DND-41 (cell line): ENCODE results near the gene SLC30A10.

Experiments
- ATAC-seq: fragments of 200-7000 bp; cut with Tn5 transposase; 3 replicates; pipeline ENCODE4 v1.9.1; 2021; ENCODE audit warnings: low read depth; ENCODE audit not compliant: insufficient read depth
- DNase-seq: peaks from one replicate; pipeline ENCODE4 v3.0.0-alpha.2; 2020
- H2AFZ ChIP-seq: 2 replicates; pipeline ENCODE4 v1.6.0; 2012; ENCODE audit warnings: low read depth, low read length
- H3K27ac ChIP-seq: 2 replicates; pipeline ENCODE4 v1.5.1; 2012; ENCODE audit warnings: low read length, inconsistent platforms
- H3K27me3 ChIP-seq: fragments of 200-600 bp; sonication (generic); 2 replicates; pipeline ENCODE4 v1.6.0; 2012; ENCODE audit warnings: low read length, mild to moderate bottlenecking, inconsistent platforms; ENCODE audit not compliant: insufficient read depth, poor library complexity
- H3K36me3 ChIP-seq: 2 replicates; pipeline ENCODE4 v1.5.1; 2012; ENCODE audit warnings: low read length, inconsistent platforms; ENCODE audit not compliant: insufficient read depth
- H3K4me1 ChIP-seq: 2 replicates; pipeline ENCODE4 v1.5.1; 2012; ENCODE audit warnings: mild to moderate bottlenecking, low read length; ENCODE audit not compliant: insufficient read depth
- H3K4me2 ChIP-seq: 2 replicates; pipeline ENCODE4 v1.6.0; 2012; ENCODE audit warnings: mild to moderate bottlenecking, moderate library complexity, low read length, inconsistent platforms; ENCODE audit not compliant: insufficient read depth
- H3K4me3 ChIP-seq, 2 experiments: fragments of 200-600 bp in 1 of 2; shearing (Covaris generic) in 1 of 2; 2 replicates each; pipeline ENCODE4 v1.5.1; 2012 to 2016; ENCODE audit warnings: inconsistent platforms in 2 of 2, low read length in 2 of 2, mild to moderate bottlenecking in 2 of 2, low read depth in 1 of 2, moderate library complexity in 1 of 2
- H3K79me2 ChIP-seq: 2 replicates; pipeline ENCODE4 v1.6.0; 2012; ENCODE audit warnings: low read length, inconsistent platforms; ENCODE audit not compliant: insufficient read depth
- H3K9ac ChIP-seq: 2 replicates; pipeline ENCODE4 v1.6.0; 2012; ENCODE audit warnings: low read depth, mild to moderate bottlenecking, inconsistent platforms, low read length, moderate library complexity
- H3K9me3 ChIP-seq: 2 replicates; pipeline ENCODE4 v1.5.1; 2012; ENCODE audit warnings: low read length, moderate library complexity, mild to moderate bottlenecking, inconsistent platforms; ENCODE audit not compliant: insufficient read depth, severe bottlenecking
- H4K20me1 ChIP-seq: 2 replicates; pipeline ENCODE4 v1.6.0; 2012; ENCODE audit warnings: low read length; ENCODE audit not compliant: insufficient read depth
- EZH2 ChIP-seq: IDR thresholded peaks from 3 replicates; pipeline ENCODE4 v1.6.1; 2012; ENCODE audit warnings: borderline replicate concordance, low read depth, mild to moderate bottlenecking, moderate library complexity, low read length, inconsistent platforms; ENCODE audit not compliant: severe bottlenecking
- TF ChIP-seq, protein P1 (sequence below): IDR thresholded peaks from 2 replicates; pipeline ENCODE4 v1.5.1; 2012; ENCODE audit warnings: borderline replicate concordance, low read length, moderate library complexity, mild to moderate bottlenecking; ENCODE audit not compliant: poor library complexity, severe bottlenecking; ENCODE audit errors: extremely low read depth

SLC30A10 gene

DNA sequence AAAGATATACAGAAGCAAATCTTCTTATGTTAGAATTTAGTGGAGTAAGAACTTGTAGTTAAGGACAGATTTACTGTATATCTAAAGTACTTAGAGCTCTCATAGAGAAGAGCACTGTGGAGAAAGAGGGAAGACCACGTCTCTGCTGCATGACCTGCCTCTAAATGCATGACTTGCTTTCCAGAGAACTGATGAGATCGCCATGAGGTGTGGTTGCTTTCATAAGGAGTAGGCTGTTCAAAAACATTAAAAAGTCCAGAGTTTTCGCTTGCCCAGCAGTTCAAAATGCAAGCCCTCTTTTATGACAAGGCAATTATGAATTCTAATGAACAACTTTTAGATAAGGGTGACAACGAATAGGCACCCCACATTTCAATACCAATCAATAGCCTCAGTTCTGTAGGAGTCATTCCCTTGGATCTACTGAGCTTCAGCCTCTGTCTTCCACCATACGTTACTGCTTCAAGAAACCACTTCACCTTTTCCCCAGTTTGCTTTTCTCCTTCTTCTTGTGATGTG, 24.9 kb downstream of the SLC30A10 start:
- no peaks in the 10 kb centered on the region for H4K20me1 ChIP-seq
- no peaks in the 10 kb centered on the region for H3K36me3 ChIP-seq
- peaks cover 3% of the 10 kb centered on the region for H3K27me3 ChIP-seq
- no peak overlapping the region for H3K4me3 ChIP-seq
- H2AFZ ChIP-seq = no peak overlapping the region
- H3K79me2 ChIP-seq = no peaks in the 10 kb centered on the region
- no peaks in the 10 kb centered on the region for H3K9me3 ChIP-seq
- no peak for TF ChIP-seq EZH2
- TF ChIP-seq, protein P1, sequence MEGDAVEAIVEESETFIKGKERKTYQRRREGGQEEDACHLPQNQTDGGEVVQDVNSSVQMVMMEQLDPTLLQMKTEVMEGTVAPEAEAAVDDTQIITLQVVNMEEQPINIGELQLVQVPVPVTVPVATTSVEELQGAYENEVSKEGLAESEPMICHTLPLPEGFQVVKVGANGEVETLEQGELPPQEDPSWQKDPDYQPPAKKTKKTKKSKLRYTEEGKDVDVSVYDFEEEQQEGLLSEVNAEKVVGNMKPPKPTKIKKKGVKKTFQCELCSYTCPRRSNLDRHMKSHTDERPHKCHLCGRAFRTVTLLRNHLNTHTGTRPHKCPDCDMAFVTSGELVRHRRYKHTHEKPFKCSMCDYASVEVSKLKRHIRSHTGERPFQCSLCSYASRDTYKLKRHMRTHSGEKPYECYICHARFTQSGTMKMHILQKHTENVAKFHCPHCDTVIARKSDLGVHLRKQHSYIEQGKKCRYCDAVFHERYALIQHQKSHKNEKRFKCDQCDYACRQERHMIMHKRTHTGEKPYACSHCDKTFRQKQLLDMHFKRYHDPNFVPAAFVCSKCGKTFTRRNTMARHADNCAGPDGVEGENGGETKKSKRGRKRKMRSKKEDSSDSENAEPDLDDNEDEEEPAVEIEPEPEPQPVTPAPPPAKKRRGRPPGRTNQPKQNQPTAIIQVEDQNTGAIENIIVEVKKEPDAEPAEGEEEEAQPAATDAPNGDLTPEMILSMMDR = no peak
- no peak overlapping the region for H3K9ac ChIP-seq
- ATAC-seq (no peak), DNase-seq (no peak)
- H3K4me1 ChIP-seq = no peaks in the 10 kb centered on the region
- no peak overlapping the region for H3K27ac ChIP-seq
- H3K4me2 ChIP-seq = no peak overlapping the region

DNA sequence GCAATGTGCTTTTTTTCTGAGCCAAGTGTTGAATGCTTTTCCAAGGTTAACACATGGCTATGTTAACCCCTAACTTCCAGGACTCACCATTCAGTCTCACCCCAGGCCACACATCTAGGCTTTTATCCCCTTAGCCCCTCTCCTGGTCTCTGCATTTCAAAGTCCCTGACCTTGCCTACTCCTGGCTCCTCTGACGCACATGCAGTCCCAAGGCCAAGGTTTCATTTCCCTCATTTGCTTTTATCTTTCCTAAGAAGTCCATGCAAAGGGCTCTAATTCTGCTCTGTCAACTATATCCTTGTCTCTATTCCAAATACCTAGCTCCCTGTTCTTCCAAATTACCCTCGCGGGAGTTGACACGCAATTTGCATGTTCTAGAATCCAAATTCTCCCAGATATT, 25.4 kb downstream of the SLC30A10 start:
- DNase-seq = no peak
- Histone ChIP-seq H4K20me1 (no peaks in the 10 kb centered on the region), H3K4me2 (no peak overlapping the region), H3K9ac (no peak overlapping the region), H3K27ac (no peak overlapping the region), H2AFZ (no peak overlapping the region), H3K79me2 (no peaks in the 10 kb centered on the region), H3K4me3 (no peak overlapping the region), H3K4me1 (no peaks in the 10 kb centered on the region), H3K27me3 (peaks cover 3% of the 10 kb centered on the region), H3K36me3 (no peaks in the 10 kb centered on the region), H3K9me3 (no peaks in the 10 kb centered on the region)
- ATAC-seq = no peak
- no peak for TF ChIP-seq EZH2
- TF ChIP-seq, protein P1 = no peak

DNA sequence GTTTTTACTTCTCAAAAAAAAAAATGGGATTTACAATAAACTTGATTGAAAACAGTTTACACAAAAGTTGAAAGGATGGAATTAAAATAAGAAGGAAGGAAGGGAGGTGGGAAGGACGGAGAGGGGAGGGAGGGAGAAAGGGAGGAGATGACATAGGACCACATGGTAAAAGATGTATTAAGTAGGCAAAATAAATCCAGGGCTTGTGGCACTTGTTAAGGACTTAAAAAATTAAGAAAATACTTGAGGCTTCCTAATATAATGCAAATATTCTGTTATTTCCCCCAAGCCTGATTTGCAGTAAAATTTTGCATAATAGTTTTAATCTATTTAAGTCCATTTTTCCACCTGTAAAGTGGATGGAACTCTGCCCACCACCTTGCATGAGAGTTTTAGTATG, 27.5 kb downstream of the SLC30A10 start:
- Histone ChIP-seq H3K9me3 (no peaks in the 10 kb centered on the region), H2AFZ (no peak overlapping the region), H4K20me1 (no peaks in the 10 kb centered on the region), H3K9ac (no peak overlapping the region), H3K4me2 (no peak overlapping the region), H3K27ac (no peak overlapping the region), H3K27me3 (peaks cover 3% of the 10 kb centered on the region), H3K4me3 (no peak overlapping the region), H3K36me3 (no peaks in the 10 kb centered on the region), H3K4me1 (no peaks in the 10 kb centered on the region), H3K79me2 (no peaks in the 10 kb centered on the region)
- DNase-seq (no peak), ATAC-seq (no peak)
- no peak for TF ChIP-seq EZH2
- TF ChIP-seq, protein P1 = no peak

DNA sequence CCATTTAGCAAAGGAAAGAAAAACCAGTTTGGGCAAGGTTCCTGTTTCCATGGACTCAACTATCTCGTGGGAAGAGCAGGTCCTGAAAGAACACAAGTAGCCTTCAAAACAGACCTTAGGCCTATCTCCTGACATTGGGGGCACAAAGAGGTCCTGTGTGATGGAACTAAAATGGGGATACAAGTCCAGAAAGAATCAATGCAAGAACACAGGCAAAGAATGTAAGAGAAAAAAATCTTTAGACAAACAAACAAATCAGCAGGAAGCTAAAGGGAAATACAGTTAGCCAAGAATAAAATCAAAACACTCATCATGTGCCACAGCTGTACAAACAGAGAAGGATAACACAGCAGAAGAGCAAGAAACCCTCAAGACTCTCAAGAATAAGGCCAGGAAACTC, 28.2 kb downstream of the SLC30A10 start:
- no peak overlapping the region for H3K4me2 ChIP-seq

More for the DNA sequence above, 28.2 kb downstream of the SLC30A10 start:
- Histone ChIP-seq H2AFZ (no peak overlapping the region), H3K27me3 (no peaks in the 10 kb centered on the region), H3K4me1 (no peaks in the 10 kb centered on the region), H3K36me3 (no peaks in the 10 kb centered on the region), H3K9me3 (no peaks in the 10 kb centered on the region), H3K4me3 (no peak overlapping the region), H4K20me1 (no peaks in the 10 kb centered on the region), H3K27ac (no peak overlapping the region), H3K79me2 (no peaks in the 10 kb centered on the region), H3K9ac (no peak overlapping the region)
- TF ChIP-seq EZH2 = no peak
- TF ChIP-seq, protein P1 = no peak
- ATAC-seq = no peak
- no peak for DNase-seq
